ENCODE results near the gene ABHD11. TPM values are rescaled to one million over a fixed set of nuclear protein-coding genes. Genes with fewer than 3 reads are reported as not detected.

ABHD11 gene
- total and polyA plus RNA-seq, 2 donors (not counting 1 experiment from before 2014, with no cell fraction given): 6.5 to 7.1 TPM

GRCh38 chr7:73730485-73730884 is 8.1 kb downstream of the ABHD11 start:
- H3K27me3 ChIP-seq (ENCODE audit: control insufficient read depth, insufficient read depth, low read length): no peaks in the 10 kb centered on the region
- no peak for DNase-seq (ENCODE audit: low read depth in 2 of 2)
- no peaks in the 10 kb centered on the region for H3K9me3 ChIP-seq (ENCODE audit: control insufficient read depth, insufficient read depth, low read depth, low read length)
- no peaks in the 10 kb centered on the region for H3K79me2 ChIP-seq (ENCODE audit: control insufficient read depth, insufficient read depth, low read length)
- H3K4me1 ChIP-seq (ENCODE audit: control insufficient read depth, extremely low read depth, insufficient read depth, low read length): peaks cover 6% of the 10 kb centered on the region
- no peak for TF ChIP-seq EZH2 (IDR thresholded peaks at IDR 0.05; ENCODE audit: low read length, missing control alignments)
- TF ChIP-seq, protein P1, sequence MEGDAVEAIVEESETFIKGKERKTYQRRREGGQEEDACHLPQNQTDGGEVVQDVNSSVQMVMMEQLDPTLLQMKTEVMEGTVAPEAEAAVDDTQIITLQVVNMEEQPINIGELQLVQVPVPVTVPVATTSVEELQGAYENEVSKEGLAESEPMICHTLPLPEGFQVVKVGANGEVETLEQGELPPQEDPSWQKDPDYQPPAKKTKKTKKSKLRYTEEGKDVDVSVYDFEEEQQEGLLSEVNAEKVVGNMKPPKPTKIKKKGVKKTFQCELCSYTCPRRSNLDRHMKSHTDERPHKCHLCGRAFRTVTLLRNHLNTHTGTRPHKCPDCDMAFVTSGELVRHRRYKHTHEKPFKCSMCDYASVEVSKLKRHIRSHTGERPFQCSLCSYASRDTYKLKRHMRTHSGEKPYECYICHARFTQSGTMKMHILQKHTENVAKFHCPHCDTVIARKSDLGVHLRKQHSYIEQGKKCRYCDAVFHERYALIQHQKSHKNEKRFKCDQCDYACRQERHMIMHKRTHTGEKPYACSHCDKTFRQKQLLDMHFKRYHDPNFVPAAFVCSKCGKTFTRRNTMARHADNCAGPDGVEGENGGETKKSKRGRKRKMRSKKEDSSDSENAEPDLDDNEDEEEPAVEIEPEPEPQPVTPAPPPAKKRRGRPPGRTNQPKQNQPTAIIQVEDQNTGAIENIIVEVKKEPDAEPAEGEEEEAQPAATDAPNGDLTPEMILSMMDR (conservative IDR thresholded peaks at IDR 0.05 in 1 of 2, IDR thresholded peaks at IDR 0.05 in 1 of 2; ENCODE audit: low read depth in 1 of 2, low read length in 2 of 2): no peak
- H4K20me1 ChIP-seq (ENCODE audit: control insufficient read depth, extremely low read depth, insufficient read depth, low read length): no peaks in the 10 kb centered on the region
- H3K36me3 ChIP-seq (ENCODE audit: control insufficient read depth, insufficient read depth, low read length): no peaks in the 10 kb centered on the region
- H3K4me2 ChIP-seq (ENCODE audit: extremely low read depth, insufficient read depth, low read length): no peak overlapping the region
- H2AFZ ChIP-seq (ENCODE audit: low read length): no peak overlapping the region
- H3K4me3 ChIP-seq (replicated peaks in 1 of 4; ENCODE audit: control extremely low read depth in 1 of 4, insufficient read depth in 1 of 4, low read depth in 3 of 4, low read length in 4 of 4): no peak overlapping the region
- no peak overlapping the region for H3K9ac ChIP-seq (ENCODE audit: insufficient read depth, low read length)
- no peak overlapping the region for H3K27ac ChIP-seq (ENCODE audit: insufficient read depth, low read length)

- TF ChIP-seq, protein P1 (conservative IDR thresholded peaks at IDR 0.05 in 1 of 2, IDR thresholded peaks at IDR 0.05 in 1 of 2; ENCODE audit: low read depth in 1 of 2, low read length in 2 of 2): no peak
- H3K4me2 ChIP-seq (ENCODE audit: extremely low read depth, insufficient read depth, low read length): no peak overlapping the region
- no peaks in the 10 kb centered on the region for H3K4me1 ChIP-seq (ENCODE audit: control insufficient read depth, extremely low read depth, insufficient read depth, low read length)
- H3K27ac ChIP-seq (ENCODE audit: insufficient read depth, low read length): no peak overlapping the region
- H4K20me1 ChIP-seq (ENCODE audit: control insufficient read depth, extremely low read depth, insufficient read depth, low read length): no peaks in the 10 kb centered on the region
- H3K9me3 ChIP-seq (ENCODE audit: control insufficient read depth, insufficient read depth, low read depth, low read length): no peaks in the 10 kb centered on the region
- no peaks in the 10 kb centered on the region for H3K79me2 ChIP-seq (ENCODE audit: control insufficient read depth, insufficient read depth, low read length)
- H2AFZ ChIP-seq (ENCODE audit: low read length): no peak overlapping the region
- no peaks in the 10 kb centered on the region for H3K36me3 ChIP-seq (ENCODE audit: control insufficient read depth, insufficient read depth, low read length)
- H3K4me3 ChIP-seq (replicated peaks in 1 of 4; ENCODE audit: control extremely low read depth in 1 of 4, insufficient read depth in 1 of 4, low read depth in 3 of 4, low read length in 4 of 4): no peak overlapping the region
- no peak overlapping the region for H3K9ac ChIP-seq (ENCODE audit: insufficient read depth, low read length)
- no peak for DNase-seq (ENCODE audit: low read depth in 2 of 2)
- no peaks in the 10 kb centered on the region for H3K27me3 ChIP-seq (ENCODE audit: control insufficient read depth, insufficient read depth, low read length)
Observed at GRCh38 chr7:73728551-73728950, 10.1 kb downstream of the ABHD11 start.

- Histone ChIP-seq H3K79me2 (ENCODE audit: control insufficient read depth, insufficient read depth, low read length) (no peaks in the 10 kb centered on the region), H3K4me2 (ENCODE audit: extremely low read depth, insufficient read depth, low read length) (no peak overlapping the region), H3K9me3 (ENCODE audit: control insufficient read depth, insufficient read depth, low read depth, low read length) (no peaks in the 10 kb centered on the region), H3K27me3 (ENCODE audit: control insufficient read depth, insufficient read depth, low read length) (no peaks in the 10 kb centered on the region), H3K4me1 (ENCODE audit: control insufficient read depth, extremely low read depth, insufficient read depth, low read length) (no peaks in the 10 kb centered on the region), H3K9ac (ENCODE audit: insufficient read depth, low read length) (no peak overlapping the region), H3K36me3 (ENCODE audit: control insufficient read depth, insufficient read depth, low read length) (no peaks in the 10 kb centered on the region), H2AFZ (ENCODE audit: low read length) (no peak overlapping the region), H4K20me1 (ENCODE audit: control insufficient read depth, extremely low read depth, insufficient read depth, low read length) (no peaks in the 10 kb centered on the region), H3K4me3 (replicated peaks in 1 of 4; ENCODE audit: control extremely low read depth in 1 of 4, insufficient read depth in 1 of 4, low read depth in 3 of 4, low read length in 4 of 4) (no peak overlapping the region), H3K27ac (ENCODE audit: insufficient read depth, low read length) (no peak overlapping the region)
- TF ChIP-seq, protein P1 (conservative IDR thresholded peaks at IDR 0.05 in 1 of 2, IDR thresholded peaks at IDR 0.05 in 1 of 2; ENCODE audit: low read depth in 1 of 2, low read length in 2 of 2): no peak
- TF ChIP-seq EZH2 (IDR thresholded peaks at IDR 0.05; ENCODE audit: low read length, missing control alignments): no peak
- DNase-seq (ENCODE audit: low read depth in 2 of 2): no peak
Observed at GRCh38 chr7:73727952-73728351, 10.7 kb downstream of the ABHD11 start.
